HG03558 (cell line): Measurements from ENCODE around the gene DDC.
"Not testable (repeated sequence)": the region's sequence is repeated elsewhere in the genome, so short reads cannot be mapped to it uniquely, and the experiment has no call there.

Source experiments
- ATAC-seq: cut with Tn5 transposase; IDR thresholded peaks from one replicate; pipeline ENCODE4 v1.9.1; 2021; ENCODE audit warnings: moderate number of reproducible peaks; ENCODE audit not compliant: unreplicated experiment; ENCODE audit errors: extremely low read depth

DDC gene

GRCh38 chr7:50590535-50590934 is 25.3 kb upstream of the DDC start:
- no peak for ATAC-seq

GRCh38 chr7:50589364-50589763 is 24.2 kb upstream of the DDC start:
- no peak for ATAC-seq

GRCh38 chr7:50588937-50589336 is 23.7 kb upstream of the DDC start:
- no peak for ATAC-seq

- no peak for ATAC-seq
Measured at GRCh38 chr7:50587737-50588136, 22.5 kb upstream of the DDC start.

- ATAC-seq = no peak
Measured at GRCh38 chr7:50584793-50585408, 19.7 kb upstream of the DDC start.

GRCh38 chr7:50584386-50584785 is 19.2 kb upstream of the DDC start:
- no peak for ATAC-seq

- not testable (repeated sequence) for ATAC-seq
Measured at GRCh38 chr7:50583295-50583694, 18.1 kb upstream of the DDC start.

GRCh38 chr7:50582271-50582670 is 17.1 kb upstream of the DDC start:
- ATAC-seq = not testable (repeated sequence)

GRCh38 chr7:50580666-50581065 is 15.5 kb upstream of the DDC start:
- not testable (repeated sequence) for ATAC-seq

- ATAC-seq = no peak
Measured at GRCh38 chr7:50580057-50580456, 14.9 kb upstream of the DDC start.

- not testable (repeated sequence) for ATAC-seq
Measured at GRCh38 chr7:50578105-50578504, 12.9 kb upstream of the DDC start.

- no peak for ATAC-seq
Measured at GRCh38 chr7:50577569-50577968, 12.4 kb upstream of the DDC start.

- ATAC-seq = not testable (repeated sequence)
Measured at GRCh38 chr7:50576388-50576787, 11.2 kb upstream of the DDC start.

- no peak for ATAC-seq
Measured at GRCh38 chr7:50567715-50568261, 2.6 kb upstream of the DDC start.

GRCh38 chr7:50565977-50566376 is 772 bp upstream of the DDC start:
- ATAC-seq = no peak

GRCh38 chr7:50565559-50565916 is 333 bp upstream of the DDC start:
- no peak for ATAC-seq

GRCh38 chr7:50564171-50564570 is 1.0 kb downstream of the DDC start:
- ATAC-seq = no peak

- ATAC-seq = no peak
Measured at GRCh38 chr7:50562136-50562535, 3.1 kb downstream of the DDC start.

- ATAC-seq = no peak
Measured at GRCh38 chr7:50560865-50561351, 4.3 kb downstream of the DDC start.

GRCh38 chr7:50559881-50560280 is 5.3 kb downstream of the DDC start:
- no peak for ATAC-seq

GRCh38 chr7:50558294-50559053 is 6.7 kb downstream of the DDC start:
- no peak for ATAC-seq

- ATAC-seq = no peak
Measured at GRCh38 chr7:50557099-50557498, 8.1 kb downstream of the DDC start.
